Upper lobe of left lung (tissue), 6 donors: ENCODE measurements around the gene PIK3C2B. TPM values are rescaled to one million over a fixed set of nuclear protein-coding genes. Genes with fewer than 3 reads are reported as not detected.

ENCODE experiments used
- ATAC-seq, 2 donors: fragments of 200-7000 bp; cut with Tn5 transposase; one replicate each; pipeline ENCODE4 v1.9.1; 2022; ENCODE audit warnings: mild to moderate bottlenecking in 2 of 2, moderate library complexity in 2 of 2; ENCODE audit not compliant: low FRiP score in 2 of 2
- DNase-seq, 2 donors: peaks; one replicate each; pipeline ENCODE4 v3.0.0-alpha.2; 2019 to 2020
- H3K27ac ChIP-seq, 4 donors: fragments of 200-600 bp; sonication (generic); one replicate each; pipeline ENCODE4 v1.5.1; 2016 to 2019
- H3K27me3 ChIP-seq, 4 donors: fragments of 200-600 bp; sonication (generic); one replicate each; pipeline ENCODE4 v1.5.1; 2017 to 2019
- H3K36me3 ChIP-seq, 4 donors: fragments of 200-600 bp; sonication (generic); one replicate each; pipeline ENCODE4 v1.5.1; 2016 to 2019
- H3K4me1 ChIP-seq, 4 donors: fragments of 200-600 bp; sonication (generic); one replicate each; pipeline ENCODE4 v1.5.1; 2018 to 2019
- H3K4me3 ChIP-seq, 4 donors: fragments of 200-600 bp; sonication (generic); one replicate each; pipeline ENCODE4 v1.5.1; 2017 to 2019; ENCODE audit warnings: mild to moderate bottlenecking in 2 of 4, moderate library complexity in 1 of 4
- H3K9me3 ChIP-seq, 4 donors: fragments of 200-600 bp; sonication (generic); one replicate each; pipeline ENCODE4 v1.5.1; 2018 to 2019
- CTCF ChIP-seq, 6 experiments: fragments of 450-650 bp in 4 of 6; fragments of 200-600 bp in 2 of 6; sonication (generic) in 2 of 6; IDR thresholded peaks; one replicate each; pipeline ENCODE4 v1.5.1; 2016 to 2019; ENCODE audit warnings: antibody characterized with exemption in 6 of 6
- EP300 ChIP-seq, 4 donors: sonication (generic); formaldehyde crosslinking; IDR thresholded peaks; one replicate each; pipeline ENCODE4 v1.5.1; 2017; ENCODE audit warnings: antibody characterized with exemption in 4 of 4, control low read depth in 2 of 4
- POLR2A ChIP-seq, 4 donors: fragments of 450-650 bp; IDR thresholded peaks; one replicate each; pipeline ENCODE4 v1.5.1; 2016 to 2017; ENCODE audit warnings: antibody characterized with exemption in 4 of 4, mild to moderate bottlenecking in 2 of 4
- POLR2AphosphoS5 ChIP-seq, 2 donors: sonication (generic); formaldehyde crosslinking; IDR thresholded peaks; one replicate each; pipeline ENCODE4 v1.5.1; 2017; ENCODE audit warnings: antibody characterized with exemption in 2 of 2
- WGBS, 2 donors: methylation state at CpG; one replicate each; pipeline ENCODE4 v1.1.5; 2017 to 2018; 5-methylcytosine and 5-hydroxymethylcytosine counted together
- total RNA-seq, 6 donors: library from RNA; depleted of rRNA in 4 of 6; stranded (reverse); fragments of >200 nt in 4 of 6; gene quantifications; one replicate each; pipeline versions ENCODE4 v1.1.0 to v1.2.1, GENCODE V29; 2016 to 2021
- donor health status: DM: no; HTN: no; CAD: no; lungs with moderate emphysema.
- donor health status: DM: no; HTN: yes; CAD: no; lungs with severe emphysema.

Gene PIK3C2B
- total RNA-seq, 6 donors from 2014 or later = 14.1 to 84.9 (median 39.9) TPM

GRCh38 chr1:204530932-204531331 is 36.3 kb upstream of the PIK3C2B start:
- no peaks in the 10 kb centered on the region for H3K9me3 ChIP-seq
- 93 to 100% methylated on average over 1 of the region's 1 CpG for WGBS, 2 donors
- no peak overlapping the region for H3K4me3 ChIP-seq
- TF ChIP-seq POLR2AphosphoS5 (IDR thresholded peaks at IDR 0.05) (no peak), POLR2A (IDR thresholded peaks at IDR 0.05) (no peak), CTCF (IDR thresholded peaks at IDR 0.05) (no peak), EP300 (IDR thresholded peaks at IDR 0.05) (no peak)
- H3K4me1 ChIP-seq = no peaks in the 10 kb centered on the region
- H3K27ac ChIP-seq = no peak overlapping the region
- no peak for DNase-seq
- ATAC-seq = peak in 1 of 2 donors; percentile 10
- H3K27me3 ChIP-seq = no peaks in the 10 kb centered on the region
- H3K36me3 ChIP-seq = peaks cover 33 to 96% (median 72%) of the 10 kb centered on the region in 4 donors

GRCh38 chr1:204529371-204529895 is 34.8 kb upstream of the PIK3C2B start:
- Histone ChIP-seq H3K36me3 (peaks cover 34 to 90% (median 70%) of the 10 kb centered on the region in 4 donors), H3K9me3 (no peaks in the 10 kb centered on the region), H3K4me3 (no peak overlapping the region), H3K27ac (no peak overlapping the region), H3K4me1 (no peaks in the 10 kb centered on the region), H3K27me3 (no peaks in the 10 kb centered on the region)
- ATAC-seq (peak in 1 of 2 donors; percentile 44), DNase-seq (no peak)
- TF ChIP-seq POLR2A (IDR thresholded peaks at IDR 0.05) (no peak), POLR2AphosphoS5 (IDR thresholded peaks at IDR 0.05) (no peak), EP300 (IDR thresholded peaks at IDR 0.05) (no peak)
- WGBS, 2 donors = 94 to 96% methylated on average over 3 to 7 of the region's 7 CpGs

- Histone ChIP-seq H3K27ac (no peak overlapping the region), H3K36me3 (peaks cover 29 to 88% (median 65%) of the 10 kb centered on the region in 4 donors), H3K4me3 (no peak overlapping the region), H3K9me3 (no peaks in the 10 kb centered on the region), H3K4me1 (no peaks in the 10 kb centered on the region), H3K27me3 (no peaks in the 10 kb centered on the region)
- no peak for DNase-seq
- WGBS, 2 donors = 89 to 94% methylated on average over 8 of the region's 8 CpGs
- no peak for TF ChIP-seq CTCF (IDR thresholded peaks at IDR 0.05)
- no peak for TF ChIP-seq EP300 (IDR thresholded peaks at IDR 0.05)
- no peak for TF ChIP-seq POLR2A (IDR thresholded peaks at IDR 0.05)
- TF ChIP-seq POLR2AphosphoS5 (IDR thresholded peaks at IDR 0.05) = no peak
- no peak for ATAC-seq
Measured at GRCh38 chr1:204528677-204529076, 34.1 kb upstream of the PIK3C2B start.

- H3K36me3 ChIP-seq = peaks cover 29 to 84% (median 63%) of the 10 kb centered on the region in 4 donors
- no peak overlapping the region for H3K4me3 ChIP-seq
- H3K4me1 ChIP-seq = no peaks in the 10 kb centered on the region
- ATAC-seq (no peak), DNase-seq (no peak)
- no peaks in the 10 kb centered on the region for H3K9me3 ChIP-seq
- H3K27me3 ChIP-seq = no peaks in the 10 kb centered on the region
- WGBS, 2 donors = 96 to 97% methylated on average over 5 of the region's 5 CpGs
- H3K27ac ChIP-seq = no peak overlapping the region
- TF ChIP-seq POLR2AphosphoS5 (IDR thresholded peaks at IDR 0.05) (no peak), CTCF (IDR thresholded peaks at IDR 0.05) (no peak), POLR2A (IDR thresholded peaks at IDR 0.05) (no peak), EP300 (IDR thresholded peaks at IDR 0.05) (no peak)
Measured at GRCh38 chr1:204528241-204528640, 33.6 kb upstream of the PIK3C2B start.

- Histone ChIP-seq H3K4me3 (no peak overlapping the region), H3K4me1 (peaks cover 15 to 19% (median 17%) of the 10 kb centered on the region in 4 donors), H3K27ac (no peak overlapping the region), H3K9me3 (no peaks in the 10 kb centered on the region), H3K36me3 (peaks cover 13 to 52% (median 39%) of the 10 kb centered on the region in 4 donors), H3K27me3 (no peaks in the 10 kb centered on the region)
- TF ChIP-seq POLR2AphosphoS5 (IDR thresholded peaks at IDR 0.05) = no peak
- TF ChIP-seq EP300 (IDR thresholded peaks at IDR 0.05) = no peak
- no peak for TF ChIP-seq CTCF (IDR thresholded peaks at IDR 0.05)
- TF ChIP-seq POLR2A (IDR thresholded peaks at IDR 0.05) = no peak
- no peak for DNase-seq
- 85 to 90% methylated on average over 3 of the region's 3 CpGs for WGBS, 2 donors
- ATAC-seq = no peak
Measured at GRCh38 chr1:204524986-204525385, 30.4 kb upstream of the PIK3C2B start.
